ENCODE results near the gene CNST.
"Not testable (repeated sequence)": the region's sequence is repeated elsewhere in the genome, so short reads cannot be mapped to it uniquely, and the experiment has no call there.

Gene CNST

GRCh38 chr1:246629030-246629429 lies 62.8 kb downstream of the CNST start:
- DNase-seq, result no peak

GRCh38 chr1:246629976-246630375 lies 63.7 kb downstream of the CNST start:
- no peak for DNase-seq

GRCh38 chr1:246631426-246631825 lies 65.2 kb downstream of the CNST start:
- DNase-seq, result no peak

DNA sequence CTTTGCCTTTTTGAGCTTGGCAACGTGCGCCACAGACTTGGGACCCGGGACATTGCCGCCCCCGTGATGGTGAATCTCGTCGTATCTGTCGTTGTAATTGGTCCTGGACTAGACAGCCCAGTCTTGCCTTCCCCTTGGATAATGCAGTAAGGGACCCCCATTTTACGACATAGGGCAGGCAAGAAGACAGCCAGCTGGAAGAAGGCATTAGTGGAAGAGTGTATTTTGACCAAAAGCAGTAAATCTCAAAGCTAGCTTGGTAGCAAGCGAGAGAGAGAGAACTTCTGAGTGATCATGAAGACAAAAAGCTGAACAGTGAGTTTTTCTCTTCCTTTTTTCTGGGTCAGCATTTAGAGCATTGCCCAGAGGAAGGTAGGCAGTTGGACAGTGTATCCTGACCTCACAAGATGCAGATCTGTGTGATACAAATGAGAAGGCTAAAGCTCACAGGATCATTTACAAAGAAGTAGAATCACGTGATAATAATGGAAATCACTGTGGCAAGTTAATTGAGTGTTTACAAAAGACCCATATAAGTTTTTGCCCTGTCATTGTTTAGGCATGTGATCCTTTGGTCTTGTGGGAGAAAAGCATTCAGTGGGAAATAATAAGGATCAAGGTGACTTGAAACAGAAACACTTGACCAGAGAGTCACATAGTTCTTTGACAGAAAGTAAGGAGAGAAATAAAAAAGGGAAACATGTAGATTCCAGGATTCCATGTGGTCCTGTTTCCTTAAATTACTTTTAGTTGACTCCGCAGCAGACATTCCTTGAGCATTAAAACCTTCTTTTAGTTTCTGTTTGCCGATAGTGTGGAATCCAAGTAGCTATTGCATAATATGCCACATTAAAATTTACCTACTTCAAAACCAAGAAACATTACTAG lies 66.3 kb downstream of the CNST start:
- DNase-seq, result no peak

DNA sequence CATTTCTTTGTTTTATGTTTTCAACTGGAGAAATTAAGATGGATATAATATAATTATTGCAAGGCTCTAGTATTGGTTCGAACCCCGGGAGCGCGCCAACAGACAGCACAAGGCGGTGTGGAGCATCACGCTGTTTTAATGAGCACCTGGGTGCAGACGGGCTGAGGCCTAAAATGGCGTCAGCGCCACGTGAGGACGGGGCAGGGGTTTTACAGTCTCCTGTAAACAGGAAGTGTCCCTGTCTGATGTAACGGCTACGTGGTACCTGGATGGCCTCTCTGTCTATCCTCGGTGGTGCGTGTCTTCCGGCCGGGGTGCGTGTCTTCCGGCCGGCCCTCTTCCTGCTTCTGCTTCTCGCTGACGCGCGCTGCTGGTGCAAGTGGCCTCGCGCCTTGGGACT lies 68.4 kb downstream of the CNST start:
- not testable (repeated sequence) for DNase-seq

DNA sequence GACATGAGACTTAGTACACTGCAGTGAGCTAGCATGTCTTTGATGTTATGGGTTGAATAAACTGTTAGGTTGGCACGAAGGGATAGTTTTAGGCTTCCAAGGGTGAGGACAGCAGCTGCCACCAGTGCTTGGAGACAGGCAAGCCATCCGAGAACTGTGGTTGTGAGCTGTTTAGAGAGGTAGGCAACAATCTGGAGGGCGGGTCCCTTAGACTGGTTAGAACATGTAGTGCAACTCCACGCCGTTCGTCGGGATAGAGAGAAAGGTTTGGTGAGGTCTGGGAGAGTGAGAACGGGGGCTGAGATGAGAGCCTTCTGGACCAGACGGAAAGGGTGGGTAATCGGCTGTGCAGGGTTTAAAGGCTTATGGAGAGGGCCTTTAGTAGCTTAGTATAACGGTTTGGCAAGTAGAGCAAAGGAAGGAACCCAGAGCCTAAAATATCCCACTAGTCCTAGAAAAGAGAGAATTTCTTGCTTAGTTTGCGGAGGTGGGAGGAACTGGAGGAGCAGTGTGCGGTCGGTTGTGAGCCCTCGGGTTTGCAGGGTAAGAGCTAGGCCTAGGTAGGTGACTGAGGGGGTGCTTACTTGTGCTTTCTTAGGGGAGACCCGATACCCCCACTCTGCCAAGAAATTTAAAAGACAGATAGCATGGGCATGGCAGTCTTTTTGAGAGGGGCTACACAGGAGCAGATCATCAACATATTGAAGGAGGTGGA lies 72.8 kb downstream of the CNST start:
- no peak for DNase-seq

DNA sequence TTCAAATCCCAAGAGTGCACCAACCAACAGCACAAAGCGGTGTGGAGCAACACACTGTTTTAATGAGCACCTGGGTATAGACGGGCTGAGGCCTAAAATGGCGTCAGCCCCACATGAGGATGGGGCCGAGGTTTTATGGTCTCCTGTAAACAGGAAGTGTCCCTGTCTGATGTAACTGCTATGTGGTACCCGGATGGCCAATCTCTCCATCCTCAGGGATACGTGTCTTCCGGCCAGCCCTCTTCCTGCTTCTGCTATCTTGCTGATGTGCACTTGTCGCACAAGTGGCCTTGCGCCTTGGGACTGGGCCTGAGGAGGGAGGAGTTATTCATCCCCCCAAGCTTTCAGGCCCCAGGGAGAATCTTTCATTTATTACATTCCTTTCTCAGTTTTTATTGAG lies 73.5 kb downstream of the CNST start:
- no peak for DNase-seq

DNA sequence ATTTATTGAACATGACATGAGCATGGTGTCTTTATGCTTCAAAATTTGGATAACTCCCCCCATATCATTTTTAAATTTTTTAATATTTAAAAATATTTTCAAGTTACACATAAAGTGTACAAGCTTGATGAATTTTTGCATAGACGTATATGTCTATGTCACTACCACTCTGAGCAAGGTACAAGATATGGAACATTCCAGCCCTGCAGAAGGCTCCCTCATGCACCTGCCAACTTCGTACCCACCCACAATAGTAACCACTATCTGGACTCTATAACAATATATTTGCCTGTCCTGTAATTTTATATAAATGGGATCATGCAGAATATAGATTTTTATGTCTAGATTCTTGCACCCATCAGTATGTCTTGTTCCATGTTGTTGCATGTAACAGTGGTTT lies 74.5 kb downstream of the CNST start:
- no peak for DNase-seq

- no peak for DNase-seq
Observed at GRCh38 chr1:246641394-246641793, 75.1 kb downstream of the CNST start.

DNA sequence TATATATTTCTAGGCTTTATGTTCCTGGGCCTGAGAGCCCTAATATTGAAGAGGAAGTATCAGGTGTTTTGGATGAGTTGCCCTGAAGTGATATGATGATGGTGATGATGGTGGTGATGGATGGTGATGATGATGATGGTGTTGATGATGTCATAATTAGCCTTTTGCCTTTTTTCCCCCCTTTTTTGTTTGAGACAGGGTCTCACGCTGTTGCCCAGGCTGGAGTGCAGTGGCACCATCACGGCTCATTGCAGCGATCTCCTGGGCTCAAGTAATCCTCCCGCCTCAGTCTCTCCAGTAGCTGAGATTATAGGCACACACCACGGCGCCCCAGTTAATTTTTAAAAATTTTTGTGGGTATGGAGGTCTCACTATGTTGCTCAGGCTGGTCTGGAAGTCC lies 76.5 kb downstream of the CNST start:
- DNase-seq, result no peak

GRCh38 chr1:246647113-246647512 lies 80.9 kb downstream of the CNST start:
- DNase-seq, result no peak

DNA sequence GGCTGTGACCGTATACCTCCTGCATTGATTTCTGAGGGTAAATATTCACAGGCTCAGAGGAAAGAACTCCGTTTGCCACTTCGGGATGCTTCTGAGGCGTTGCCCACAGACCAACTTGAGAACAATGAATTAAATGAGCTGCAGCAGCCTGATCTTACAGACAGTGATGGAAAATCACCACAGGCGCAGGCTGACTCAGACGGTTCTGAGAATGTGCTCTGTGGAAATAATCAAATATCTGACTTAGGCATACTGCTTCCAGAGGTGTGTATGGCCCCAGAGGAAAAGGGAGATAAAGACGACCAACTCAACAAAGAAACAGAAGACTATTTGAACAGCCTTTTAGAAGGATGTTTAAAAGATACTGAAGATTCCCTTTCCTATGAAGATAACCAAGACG lies 81.3 kb downstream of the CNST start:
- DNase-seq, result no peak

DNA sequence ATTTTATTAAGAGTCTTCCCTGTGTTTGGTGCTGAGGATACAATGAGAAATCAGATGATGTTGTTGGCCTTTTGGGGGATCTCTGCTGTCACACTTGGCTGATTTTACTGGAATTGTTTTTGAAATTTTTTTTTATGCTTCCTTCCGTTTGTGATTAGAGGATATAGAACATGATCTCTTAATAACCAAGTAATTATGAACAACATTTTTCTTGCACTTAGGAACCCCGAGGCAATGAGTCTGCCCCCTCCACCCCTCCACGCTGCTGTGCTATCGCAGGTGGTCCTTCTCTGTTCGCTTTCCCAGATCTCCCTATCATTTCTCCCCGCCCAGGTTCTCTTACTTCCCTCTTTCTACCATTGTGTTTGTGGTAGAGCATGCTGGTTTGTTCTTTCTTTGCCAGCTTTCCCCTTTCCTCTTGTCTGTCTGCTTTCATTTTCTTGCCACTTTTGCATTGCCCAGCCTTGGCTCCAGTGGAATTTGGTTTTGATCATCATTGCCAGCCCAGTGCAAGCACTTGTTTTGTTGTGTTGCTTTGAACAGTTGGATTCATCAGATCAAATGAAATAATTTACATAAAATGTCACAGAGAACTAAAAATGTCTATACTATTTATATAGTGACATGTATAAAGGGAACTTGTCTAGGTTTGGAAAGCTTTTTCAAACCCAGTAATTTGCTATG lies 84.9 kb downstream of the CNST start:
- DNase-seq, result no peak

GRCh38 chr1:246658567-246658966 lies 92.3 kb downstream of the CNST start:
- DNase-seq, result no peak

DNA sequence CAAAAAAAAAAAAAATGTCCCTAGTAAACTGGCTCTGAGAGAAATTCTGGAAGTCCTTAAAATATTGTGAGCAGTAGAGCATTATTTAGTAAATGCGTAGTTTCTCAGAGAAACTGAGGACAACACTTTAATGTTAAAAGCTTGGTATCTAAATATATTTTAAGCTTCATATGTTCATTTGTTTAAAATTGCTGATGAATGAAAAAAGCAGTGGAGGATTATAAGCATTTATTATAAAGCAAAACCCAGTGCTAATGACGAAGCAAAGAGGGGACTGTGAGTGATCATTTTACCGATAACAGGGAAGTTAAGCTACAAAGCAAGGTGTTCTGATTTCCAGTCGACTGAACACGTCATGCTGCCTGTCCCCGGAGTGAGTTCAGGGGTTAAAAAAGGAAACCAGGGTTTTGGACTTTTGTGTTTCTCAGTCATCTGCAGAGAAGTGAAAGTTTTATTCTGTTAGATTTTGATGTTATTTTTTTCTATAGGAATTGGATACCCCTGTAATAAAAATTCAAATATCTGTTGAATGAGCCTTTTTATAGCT lies 93.4 kb downstream of the CNST start:
- no peak for DNase-seq

DNA sequence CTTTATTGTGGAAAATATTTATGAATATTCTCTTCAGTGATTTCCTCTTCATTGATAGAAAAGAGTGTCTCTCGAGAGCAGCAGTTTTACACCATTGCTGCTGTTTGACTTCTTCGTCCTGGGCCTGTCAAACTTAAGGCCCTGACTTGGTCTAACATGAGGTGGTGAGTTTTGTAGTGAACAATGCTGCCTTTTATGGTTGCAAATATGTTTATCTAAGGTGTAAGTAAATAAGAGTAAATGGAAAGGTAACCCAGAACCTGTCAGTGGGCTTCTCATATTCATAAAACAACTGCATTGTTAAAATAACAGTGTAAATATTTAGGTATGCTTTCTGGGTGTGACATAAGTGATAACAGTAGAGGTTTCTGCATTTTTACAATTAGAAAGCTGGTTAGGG lies 95.2 kb downstream of the CNST start:
- no peak for DNase-seq

DNA sequence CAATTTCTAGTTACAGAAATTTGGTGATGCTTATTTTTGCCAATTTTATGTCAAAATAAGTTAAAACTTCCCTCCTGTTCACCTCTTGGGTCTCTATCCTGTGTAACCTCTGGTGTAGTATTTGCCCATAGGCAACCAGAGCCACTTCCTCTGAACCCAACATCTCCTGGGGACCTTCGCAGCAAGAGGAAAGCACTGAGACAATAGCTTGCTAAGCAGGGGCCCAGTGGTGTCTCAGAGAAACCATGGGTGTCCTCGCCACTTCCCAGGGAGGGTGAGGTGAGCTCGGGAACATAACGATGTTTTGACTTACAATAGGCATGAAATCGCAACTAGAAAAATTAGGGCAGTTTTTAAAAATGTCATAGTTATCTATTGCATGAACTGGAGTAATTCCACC lies 101.5 kb downstream of the CNST start:
- no peak for DNase-seq

DNA sequence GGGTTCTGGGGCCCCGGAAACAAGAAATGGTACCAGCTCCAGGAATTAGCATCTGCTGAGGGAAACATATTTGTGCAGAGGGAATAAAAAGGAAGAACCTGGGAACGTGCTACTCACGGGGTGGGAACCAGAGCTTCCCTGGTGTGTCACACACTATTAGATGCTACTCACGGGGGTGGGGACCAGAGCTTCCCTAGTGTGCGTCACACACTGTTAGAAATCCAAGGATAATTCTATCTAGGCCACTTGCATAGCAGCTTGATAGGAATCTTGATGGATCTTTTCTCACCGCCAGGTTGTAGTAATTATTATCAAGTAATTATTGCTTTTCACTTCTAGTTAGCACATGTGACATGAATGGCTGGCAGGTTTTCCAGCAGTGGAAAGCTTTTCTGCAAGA lies 103.4 kb downstream of the CNST start:
- no peak for DNase-seq

- DNase-seq, result no peak
Observed at GRCh38 chr1:246674049-246674448, 107.8 kb downstream of the CNST start.

- no peak for DNase-seq
Observed at GRCh38 chr1:246677842-246678241, 111.6 kb downstream of the CNST start.

GRCh38 chr1:246678816-246679793 lies 112.8 kb downstream of the CNST start:
- no peak for DNase-seq

- DNase-seq, result no peak
Observed at GRCh38 chr1:246679794-246680177, 113.5 kb downstream of the CNST start.
